HCT116 (cell line): ENCODE measurements around the gene NUB1. TPM values are rescaled to one million over a fixed set of nuclear protein-coding genes. Genes with fewer than 3 reads are reported as not detected.

Experiments used
- ATAC-seq: fragments of 200-7000 bp; cut with Tn5 transposase; 2 replicates; pipeline ENCODE4 v1.9.1; 2020; ENCODE audit warnings: mild to moderate bottlenecking, moderate library complexity
- BruUV-seq: library from RNA; stranded (reverse); fragments of 400-500 nt; replicated peaks from 2 replicates; lab custom pipeline; 2021; lab: Mats Ljungman, UMichigan
- CTCF ChIA-PET: fragments of 300-600 bp; sonication (Branson Sonifier 250); formaldehyde crosslinking; loops from one replicate; lab custom pipeline; 2021; ENCODE audit warnings: antibody characterized with exemption; lab: Charles Lee
- POLR2A ChIA-PET: fragments of 300-600, 350-600 bp; sonication (Branson Sonifier 250); formaldehyde crosslinking; loops from one replicate; lab custom pipeline; 2021; ENCODE audit warnings: antibody characterized with exemption; lab: Charles Lee
- RAD21 ChIA-PET, 2 experiments: fragments of 300-600 bp; sonication (Branson Sonifier 250); formaldehyde crosslinking; loops; one replicate each; lab custom pipeline; 2023; ENCODE audit warnings: low total read pairs in 2 of 2; ENCODE audit not compliant: uncharacterized antibody in 2 of 2, unreplicated experiment in 2 of 2, low non-redundant PET in 1 of 2; lab: Charles Lee
- DNase-seq: peaks from one replicate; pipeline ENCODE4 v3.0.0-alpha.2; 2010; ENCODE audit warnings: low read depth, low spot score
- H2AFZ ChIP-seq: fragments of 200-600 bp; shearing (Covaris generic), sonication (generic); 2 replicates; pipeline ENCODE4 v1.6.1; 2017; ENCODE audit warnings: low read depth, mixed run types, mixed read lengths, antibody characterized with exemption, low read length; ENCODE audit not compliant: poor library complexity, severe bottlenecking
- H3K27ac ChIP-seq: 2 replicates; pipeline ENCODE4 v1.5.1; 2012; ENCODE audit warnings: low read depth, low read length
- H3K27me3 ChIP-seq: fragments of 200-600 bp; sonication (generic); 2 replicates; pipeline ENCODE4 v1.6.1; 2016; ENCODE audit warnings: mixed run types, low read length, mixed read lengths; ENCODE audit not compliant: insufficient read depth
- H3K36me3 ChIP-seq, 2 experiments: fragments of 200-500 bp in 1 of 2; fragments of 200-600 bp in 1 of 2; sonication (Bioruptor generic) in 1 of 2; sonication (generic) in 1 of 2; 2 replicates each; pipeline versions ENCODE4 v1.5.1 to v1.6.1; 2014 to 2016; ENCODE audit warnings: low read length in 2 of 2, inconsistent platforms in 1 of 2, mixed read lengths in 1 of 2, mixed run types in 1 of 2; ENCODE audit not compliant: insufficient read depth in 2 of 2, control insufficient read depth in 1 of 2
- H3K4me1 ChIP-seq, 2 experiments: fragments of 200-600 bp in 1 of 2; sonication (generic) in 1 of 2; 2 replicates each; pipeline versions ENCODE4 v1.5.1 to v1.6.1; 2012 to 2017; ENCODE audit warnings: low read length in 2 of 2, inconsistent platforms in 1 of 2, mild to moderate bottlenecking in 1 of 2, mixed read lengths in 1 of 2, mixed run types in 1 of 2, moderate library complexity in 1 of 2; ENCODE audit not compliant: insufficient read depth in 2 of 2, control insufficient read depth in 1 of 2
- H3K4me2 ChIP-seq: fragments of 200-600 bp; sonication (generic); 2 replicates; pipeline ENCODE4 v1.6.1; 2017; ENCODE audit warnings: mixed run types, low read length, mixed read lengths
- H3K4me3 ChIP-seq, 2 experiments: fragments of 200-600 bp in 1 of 2; sonication (generic) in 1 of 2; replicated peaks in 1 of 2; 2 replicates each; pipeline ENCODE4 v1.5.1; 2011 to 2016; ENCODE audit warnings: low read length in 2 of 2, control low read depth in 1 of 2, low read depth in 1 of 2, mild to moderate bottlenecking in 1 of 2, mixed read lengths in 1 of 2, mixed run types in 1 of 2
- H3K79me2 ChIP-seq: fragments of 200-600 bp; sonication (generic); 2 replicates; pipeline ENCODE4 v1.6.1; 2017; ENCODE audit warnings: mild to moderate bottlenecking, mixed run types, low read length, moderate library complexity, mixed read lengths; ENCODE audit not compliant: insufficient read depth
- H3K9ac ChIP-seq: fragments of 200-600 bp; sonication (generic); 2 replicates; pipeline ENCODE4 v1.6.1; 2016; ENCODE audit warnings: low read length, mixed read lengths
- H3K9me2 ChIP-seq: fragments of 200-600 bp; sonication (generic), shearing (Covaris generic); 2 replicates; pipeline ENCODE4 v1.6.1; 2017; ENCODE audit warnings: mixed run types, mild to moderate bottlenecking, moderate library complexity; ENCODE audit not compliant: insufficient read depth
- H3K9me3 ChIP-seq, 2 experiments: fragments of 200-500 bp in 1 of 2; fragments of 200-600 bp in 1 of 2; sonication (Bioruptor generic) in 1 of 2; sonication (generic) in 1 of 2; 2 replicates each; pipeline ENCODE4 v1.6.1; 2014 to 2017; ENCODE audit warnings: low read length in 2 of 2, mixed read lengths in 2 of 2, inconsistent platforms in 1 of 2, low read depth in 1 of 2, mild to moderate bottlenecking in 1 of 2, mixed run types in 1 of 2, moderate library complexity in 1 of 2; ENCODE audit not compliant: control insufficient read depth in 1 of 2, insufficient read depth in 1 of 2
- H4K20me1 ChIP-seq: fragments of 200-600 bp; sonication (generic), shearing (Covaris generic); 2 replicates; pipeline ENCODE4 v1.6.1; 2017; ENCODE audit warnings: mixed run types, mild to moderate bottlenecking, moderate library complexity; ENCODE audit not compliant: insufficient read depth
- ATF3 ChIP-seq: IDR thresholded peaks from 2 replicates; pipeline ENCODE4 v1.6.1; 2012
- CBX3 ChIP-seq: IDR thresholded peaks from 2 replicates; pipeline ENCODE4 v1.6.1; 2012; ENCODE audit warnings: low read depth
- CEBPB ChIP-seq: IDR thresholded peaks from 2 replicates; pipeline ENCODE4 v1.6.1; 2012; ENCODE audit warnings: low read depth
- CTCF ChIP-seq, 3 experiments: fragments of 200-600 bp in 1 of 3; sonication (generic) in 1 of 3; IDR thresholded peaks in 2 of 3; conservative IDR thresholded peaks in 1 of 3; 2 replicates each; pipeline ENCODE4 v1.5.1; 2012 to 2017; ENCODE audit warnings: low read depth in 2 of 3, low read length in 2 of 3, antibody characterized with exemption in 1 of 3, borderline replicate concordance in 1 of 3, control low read depth in 1 of 3, mild to moderate bottlenecking in 1 of 3, mixed read lengths in 1 of 3, mixed run types in 1 of 3, moderate library complexity in 1 of 3; ENCODE audit not compliant: insufficient read depth in 1 of 3
- EGR1 ChIP-seq: IDR thresholded peaks from 2 replicates; pipeline ENCODE4 v1.6.1; 2012; ENCODE audit warnings: low read depth
- EZH2phosphoT487 ChIP-seq: fragments of 200-600 bp; IDR thresholded peaks from 2 replicates; pipeline ENCODE4 v1.6.1; 2018; ENCODE audit warnings: antibody characterized with exemption, borderline replicate concordance
- JUND ChIP-seq: IDR thresholded peaks from 2 replicates; pipeline ENCODE4 v1.6.1; 2012
- MAX ChIP-seq: IDR thresholded peaks from 2 replicates; pipeline ENCODE4 v1.6.1; 2012
- POLR2AphosphoS5 ChIP-seq: IDR thresholded peaks from 2 replicates; pipeline ENCODE4 v1.6.1; 2011; ENCODE audit warnings: mild to moderate bottlenecking, low read depth, low read length, moderate library complexity
- RAD21 ChIP-seq: IDR thresholded peaks from 2 replicates; pipeline ENCODE4 v1.6.1; 2012; ENCODE audit warnings: low read depth, mild to moderate bottlenecking
- REST ChIP-seq: IDR thresholded peaks from 2 replicates; pipeline ENCODE4 v1.6.1; 2012; ENCODE audit warnings: low read depth
- SP1 ChIP-seq: IDR thresholded peaks from 2 replicates; pipeline ENCODE4 v1.6.1; 2012; ENCODE audit warnings: low read depth
- SRF ChIP-seq: IDR thresholded peaks from 2 replicates; pipeline ENCODE4 v1.6.1; 2012; ENCODE audit warnings: low read depth
- TCF7L2 ChIP-seq: IDR thresholded peaks from 2 replicates; pipeline ENCODE4 v1.7.0; 2011; ENCODE audit warnings: borderline replicate concordance, inconsistent platforms; ENCODE audit not compliant: insufficient read depth, insufficient read length; ENCODE audit errors: extremely low read depth
- YY1 ChIP-seq: IDR thresholded peaks from 2 replicates; pipeline ENCODE4 v1.6.1; 2011; ENCODE audit warnings: low read length, low read depth, moderate library complexity, mild to moderate bottlenecking; ENCODE audit not compliant: insufficient replicate concordance; ENCODE audit errors: extremely low read depth
- ZBTB33 ChIP-seq: IDR thresholded peaks from 2 replicates; pipeline ENCODE4 v1.6.1; 2011; ENCODE audit warnings: mild to moderate bottlenecking, low read length, moderate library complexity; ENCODE audit not compliant: insufficient replicate concordance; ENCODE audit errors: extremely low read depth
- ZFX ChIP-seq: fragments of 450-650 bp; IDR thresholded peaks from 2 replicates; pipeline ENCODE4 v1.6.1; 2017
- ZNF274 ChIP-seq: fragments of 200-500 bp; sonication (Bioruptor generic); IDR thresholded peaks from 2 replicates; pipeline ENCODE4 v1.6.1; 2014; ENCODE audit warnings: mild to moderate bottlenecking, low read depth, low read length, inconsistent platforms
- intact Hi-C: fragments of 100-400 bp; cut with micrococcal nuclease; formaldehyde crosslinking; loops from 2 replicates; pipeline ENCODE4 v1.10.0; 2022
- total RNA-seq: library from RNA; stranded (reverse); gene quantifications from one replicate; pipeline ENCODE4 v1.2.1, GENCODE V29; 2021; ENCODE audit not compliant: unreplicated experiment

Gene NUB1
- total RNA-seq, 1 experiment from 2014 or later: 44.0 TPM

GRCh38 chr7:151378011-151378410, 36.4 kb downstream of the NUB1 start:
- ChIA-PET POLR2A (no interaction called here), RAD21 (no interaction called here), CTCF (no interaction called here)
- no peaks in the 10 kb centered on the region for H3K27me3 ChIP-seq
- no peak for ATAC-seq
- no peak for DNase-seq
- H3K79me2 ChIP-seq: no peaks in the 10 kb centered on the region
- no peaks in the 10 kb centered on the region; a peak in 1 of 4 replicates for H3K36me3 ChIP-seq
- no peaks in the 10 kb centered on the region for H4K20me1 ChIP-seq
- H3K4me3 ChIP-seq: no peak overlapping the region
- H3K9ac ChIP-seq: no peak overlapping the region
- no peak overlapping the region for H2AFZ ChIP-seq
- H3K9me3 ChIP-seq: no peaks in the 10 kb centered on the region
- BruUV-seq: TSS peak; percentile 44
- H3K27ac ChIP-seq: no peak overlapping the region
- H3K4me1 ChIP-seq: no peaks in the 10 kb centered on the region
- no peaks in the 10 kb centered on the region for H3K9me2 ChIP-seq
- no peak overlapping the region for H3K4me2 ChIP-seq
- intact Hi-C loops: no loop called here
- no peak for TF ChIP-seq RAD21
- TF ChIP-seq SP1: no peak
- no peak for TF ChIP-seq POLR2AphosphoS5
- no peak for TF ChIP-seq ZFX
- no peak for TF ChIP-seq YY1
- TF ChIP-seq CEBPB: no peak
- no peak for TF ChIP-seq ATF3
- no peak for TF ChIP-seq MAX
- no peak for TF ChIP-seq JUND
- TF ChIP-seq ZNF274: no peak
- TF ChIP-seq EZH2phosphoT487: no peak
- no peak for TF ChIP-seq ZBTB33
- no peak for TF ChIP-seq TCF7L2
- no peak for TF ChIP-seq EGR1
- no peak for TF ChIP-seq SRF
- no peak for TF ChIP-seq REST
- TF ChIP-seq CTCF (IDR thresholded peaks at IDR 0.05 in 2 of 3, conservative IDR thresholded peaks at IDR 0.05 in 1 of 3; ENCODE audit: borderline replicate concordance in 1 of 3, insufficient read depth in 1 of 3, low read depth in 2 of 3, low read length in 2 of 3): no peak
- no peak for TF ChIP-seq CBX3
